HUES64 (cell line): ENCODE measurements around the gene PKMYT1.

Experiments used
- H3K27ac ChIP-seq: 2 replicates; pipeline ENCODE4 v1.7.0; 2013; ENCODE audit warnings: low read depth, low read length, inconsistent platforms
- H3K27me3 ChIP-seq: 2 replicates; pipeline ENCODE4 v1.6.1; 2013; ENCODE audit warnings: mild to moderate bottlenecking, low read length; ENCODE audit not compliant: insufficient read depth
- H3K36me3 ChIP-seq: 2 replicates; pipeline ENCODE4 v1.6.1; 2013; ENCODE audit warnings: mild to moderate bottlenecking, low read length; ENCODE audit not compliant: insufficient read depth
- H3K4me1 ChIP-seq: 2 replicates; pipeline ENCODE4 v1.6.1; 2013; ENCODE audit warnings: mild to moderate bottlenecking, low read length, moderate library complexity; ENCODE audit not compliant: insufficient read depth
- H3K4me3 ChIP-seq: 2 replicates; pipeline ENCODE4 v1.5.1; 2013; ENCODE audit warnings: mild to moderate bottlenecking, low read length, moderate library complexity
- H3K9ac ChIP-seq: 2 replicates; pipeline ENCODE4 v1.6.1; 2013; ENCODE audit warnings: mild to moderate bottlenecking, low read depth, low read length
- H3K9me3 ChIP-seq: 2 replicates; pipeline ENCODE4 v1.6.1; 2013; ENCODE audit warnings: low read depth, low read length; ENCODE audit not compliant: insufficient read depth
- WGBS: fragments of 150-250, 120-280 bp; methylation state at CpG from one replicate; pipeline ENCODE4 v1.1.7; 2013; ENCODE audit warnings: missing lambda C conversion rate; 5-methylcytosine and 5-hydroxymethylcytosine counted together

Gene PKMYT1

GRCh38 chr16:3007059-3007956 is 27.1 kb upstream of the PKMYT1 start:
- peaks cover 9% of the 10 kb centered on the region for H3K27me3 ChIP-seq
- H3K36me3 ChIP-seq = no peaks in the 10 kb centered on the region
- H3K27ac ChIP-seq = peak overlapping the region; percentile 98
- H3K9me3 ChIP-seq = no peaks in the 10 kb centered on the region
- H3K9ac ChIP-seq = peak overlapping the region; percentile 86
- H3K4me1 ChIP-seq = peaks cover 41% of the 10 kb centered on the region
- H3K4me3 ChIP-seq = peak overlapping the region; percentile 44
- WGBS = 42% methylated on average over 13 of the region's 13 CpGs

GRCh38 chr16:3004781-3005284 is 24.6 kb upstream of the PKMYT1 start:
- Histone ChIP-seq H3K27me3 (no peaks in the 10 kb centered on the region), H3K4me3 (peak overlapping the region; percentile 65), H3K9me3 (no peaks in the 10 kb centered on the region), H3K4me1 (peaks cover 35% of the 10 kb centered on the region), H3K27ac (peak overlapping the region; percentile 83; the same call in 1 of the 2 replicates), H3K36me3 (no peaks in the 10 kb centered on the region), H3K9ac (peak overlapping the region; percentile 60; the same call in 1 of the 2 replicates)
- WGBS = 2% methylated on average over 25 of the region's 25 CpGs

- H3K4me1 ChIP-seq = peaks cover 30% of the 10 kb centered on the region
Measured at GRCh38 chr16:3004319-3004718, 24.1 kb upstream of the PKMYT1 start.

GRCh38 chr16:3003582-3004270 is 23.5 kb upstream of the PKMYT1 start:
- WGBS = 10% methylated on average over 58 of the region's 58 CpGs
- no peaks in the 10 kb centered on the region for H3K9me3 ChIP-seq
- H3K27ac ChIP-seq = no peak overlapping the region
- no peak overlapping the region for H3K9ac ChIP-seq
- peaks cover 24% of the 10 kb centered on the region for H3K4me1 ChIP-seq
- H3K27me3 ChIP-seq = no peaks in the 10 kb centered on the region
- H3K4me3 ChIP-seq = peak overlapping the region; percentile 29; the same call in 1 of the 2 replicates
- no peaks in the 10 kb centered on the region for H3K36me3 ChIP-seq

More at GRCh38 chr16:3004319-3004718, 24.1 kb upstream of the PKMYT1 start:
- H3K36me3 ChIP-seq = no peaks in the 10 kb centered on the region
- peak overlapping the region; percentile 29; the same call in 1 of the 2 replicates for H3K4me3 ChIP-seq
- no peak overlapping the region for H3K9ac ChIP-seq
- H3K27me3 ChIP-seq = no peaks in the 10 kb centered on the region
- no peak overlapping the region for H3K27ac ChIP-seq
- no peaks in the 10 kb centered on the region for H3K9me3 ChIP-seq
- WGBS = under 1% methylated on average over 67 of the region's 67 CpGs

- 76% methylated on average over 12 of the region's 12 CpGs for WGBS
- no peaks in the 10 kb centered on the region for H3K9me3 ChIP-seq
- no peak overlapping the region for H3K27ac ChIP-seq
- H3K4me1 ChIP-seq = peaks cover 4% of the 10 kb centered on the region; the same call in 1 of the 2 replicates
- no peak overlapping the region for H3K4me3 ChIP-seq
- H3K27me3 ChIP-seq = no peaks in the 10 kb centered on the region
- no peaks in the 10 kb centered on the region for H3K36me3 ChIP-seq
- no peak overlapping the region for H3K9ac ChIP-seq
Measured at GRCh38 chr16:3001316-3001715, 21.1 kb upstream of the PKMYT1 start.

GRCh38 chr16:3000540-3000939 is 20.3 kb upstream of the PKMYT1 start:
- H3K9ac ChIP-seq = no peak overlapping the region
- no peak overlapping the region for H3K4me3 ChIP-seq
- no peaks in the 10 kb centered on the region for H3K27me3 ChIP-seq
- no peaks in the 10 kb centered on the region for H3K9me3 ChIP-seq
- no peaks in the 10 kb centered on the region for H3K4me1 ChIP-seq
- H3K27ac ChIP-seq = no peak overlapping the region
- 90% methylated on average over 4 of the region's 4 CpGs for WGBS
- no peaks in the 10 kb centered on the region for H3K36me3 ChIP-seq

GRCh38 chr16:2999929-3000328 is 19.7 kb upstream of the PKMYT1 start:
- Histone ChIP-seq H3K4me1 (no peaks in the 10 kb centered on the region), H3K36me3 (no peaks in the 10 kb centered on the region), H3K27me3 (no peaks in the 10 kb centered on the region), H3K27ac (no peak overlapping the region), H3K9ac (no peak overlapping the region), H3K9me3 (no peaks in the 10 kb centered on the region), H3K4me3 (no peak overlapping the region)
- 92% methylated on average over 6 of the region's 6 CpGs for WGBS

- H3K27ac ChIP-seq = no peak overlapping the region
- H3K9me3 ChIP-seq = no peaks in the 10 kb centered on the region
- 86% methylated on average over 13 of the region's 13 CpGs for WGBS
- H3K9ac ChIP-seq = no peak overlapping the region
- H3K4me1 ChIP-seq = no peaks in the 10 kb centered on the region
- no peaks in the 10 kb centered on the region for H3K36me3 ChIP-seq
- H3K27me3 ChIP-seq = no peaks in the 10 kb centered on the region
- no peak overlapping the region for H3K4me3 ChIP-seq
Measured at GRCh38 chr16:2996298-2996697, 16.1 kb upstream of the PKMYT1 start.

GRCh38 chr16:2992383-2993081 is 12.3 kb upstream of the PKMYT1 start:
- Histone ChIP-seq H3K9ac (no peak overlapping the region), H3K4me3 (no peak overlapping the region), H3K9me3 (no peaks in the 10 kb centered on the region), H3K4me1 (peaks cover 16% of the 10 kb centered on the region), H3K27me3 (no peaks in the 10 kb centered on the region), H3K36me3 (no peaks in the 10 kb centered on the region), H3K27ac (no peak overlapping the region)
- 92% methylated on average over 11 of the region's 14 CpGs for WGBS

- Histone ChIP-seq H3K4me3 (no peak overlapping the region), H3K36me3 (no peaks in the 10 kb centered on the region), H3K9me3 (no peaks in the 10 kb centered on the region), H3K4me1 (peaks cover 16% of the 10 kb centered on the region), H3K27ac (no peak overlapping the region), H3K27me3 (no peaks in the 10 kb centered on the region), H3K9ac (no peak overlapping the region)
- WGBS = 90% methylated on average over 11 of the region's 12 CpGs
Measured at GRCh38 chr16:2991566-2992261, 11.5 kb upstream of the PKMYT1 start.
